SH-SY5Y (cell line): Measurements from ENCODE around the gene VAMP7.

Experiments used
- GATA2 ChIP-seq: IDR thresholded peaks from 2 replicates; pipeline ENCODE4 v1.6.1; 2011; ENCODE audit warnings: mild to moderate bottlenecking, low read depth, low read length
- GATA3 ChIP-seq: IDR thresholded peaks from 2 replicates; pipeline ENCODE4 v1.6.1; 2011; ENCODE audit warnings: low read depth, mild to moderate bottlenecking, low read length, moderate library complexity

Gene VAMP7

DNA sequence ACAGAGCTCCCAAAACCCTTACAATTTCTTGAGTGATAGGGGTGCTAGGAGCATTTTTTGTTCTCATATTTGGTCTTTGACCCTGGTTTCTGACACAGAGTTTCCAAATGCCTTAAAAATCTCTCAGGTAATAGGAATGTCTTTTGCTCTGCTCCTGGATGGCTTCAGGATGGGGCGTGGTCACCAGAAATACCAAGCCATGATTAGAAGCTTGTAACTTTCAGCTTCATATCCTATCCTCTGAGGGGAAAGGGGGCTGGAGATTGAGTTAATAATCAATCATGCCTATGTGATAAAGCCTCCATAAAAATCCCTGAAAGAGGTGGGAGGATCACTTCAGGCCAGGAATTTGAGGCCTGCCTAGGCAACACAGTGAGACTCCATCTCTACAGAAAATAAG lies 81.8 kb downstream of the VAMP7 start:
- TF ChIP-seq GATA2 (no peak), GATA3 (no peak)

DNA sequence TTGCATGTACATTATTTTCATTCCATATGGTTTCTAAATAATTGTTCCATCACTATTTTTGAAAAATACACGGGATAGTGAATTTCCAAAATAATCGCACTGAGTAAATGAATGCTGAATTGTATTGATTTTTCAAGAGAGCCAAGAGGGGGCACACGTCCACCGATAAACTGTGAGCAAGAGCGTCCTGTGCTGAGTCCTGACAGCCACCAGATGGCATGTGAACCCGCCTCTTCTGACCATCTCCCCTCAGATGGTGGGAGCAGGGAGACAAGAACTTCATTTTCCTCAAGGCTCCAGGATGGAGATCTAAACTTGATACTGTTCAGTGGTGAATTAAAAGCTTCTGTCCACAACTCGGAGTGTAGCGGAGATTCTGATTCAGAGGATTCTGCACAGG lies 85.7 kb downstream of the VAMP7 start:
- TF ChIP-seq GATA2 (no peak), GATA3 (no peak)

DNA sequence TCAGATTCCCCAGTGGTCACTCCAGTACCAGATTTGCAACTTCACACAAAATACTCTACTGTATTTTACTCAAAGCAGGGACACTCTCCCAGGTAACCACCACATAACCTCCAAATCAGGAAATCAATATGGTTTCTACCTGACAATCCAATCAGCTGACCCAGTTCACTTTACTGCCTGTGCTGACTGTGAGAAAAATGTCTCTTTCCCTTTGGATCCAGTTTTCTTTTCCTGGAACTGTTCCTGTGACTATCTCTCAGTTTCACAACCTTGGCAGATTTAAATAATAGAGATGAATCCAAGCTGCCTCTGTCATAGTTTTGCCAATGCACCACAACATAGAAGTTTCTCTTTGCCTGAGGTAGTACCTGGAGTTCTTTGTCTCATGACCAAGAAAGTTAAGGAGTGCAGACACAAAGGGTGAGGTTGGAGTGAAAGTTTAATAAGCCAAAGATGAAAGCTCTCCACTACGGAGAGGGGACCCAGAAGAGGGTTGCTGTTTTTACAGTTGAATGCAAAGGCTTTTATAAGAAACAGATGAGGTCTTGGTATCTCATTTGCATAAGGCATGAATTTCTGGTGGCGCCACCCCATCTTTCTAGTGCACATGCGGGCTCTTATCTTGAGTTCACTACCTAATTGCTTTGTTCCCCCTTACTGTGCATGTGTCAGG lies 86.6 kb downstream of the VAMP7 start:
- no peak for TF ChIP-seq GATA3
- TF ChIP-seq GATA2 = no peak

DNA sequence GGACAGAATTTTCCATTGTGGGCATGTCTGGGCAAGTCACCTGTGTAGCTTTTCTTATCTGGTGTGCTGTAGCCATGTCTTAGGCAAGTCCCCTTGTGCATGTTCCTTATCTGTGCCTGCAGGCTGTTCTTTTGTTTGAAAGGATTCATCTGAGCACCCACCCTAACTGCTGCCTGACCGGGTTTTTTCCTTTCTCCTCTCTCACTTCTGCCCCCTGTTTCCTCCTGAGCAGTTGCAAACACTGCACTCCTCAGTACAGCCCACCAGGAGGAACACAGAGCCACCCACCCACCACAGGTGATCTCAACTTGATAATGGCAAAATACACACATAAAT lies 87.1 kb downstream of the VAMP7 start:
- no peak for TF ChIP-seq GATA3
- no peak for TF ChIP-seq GATA2

DNA sequence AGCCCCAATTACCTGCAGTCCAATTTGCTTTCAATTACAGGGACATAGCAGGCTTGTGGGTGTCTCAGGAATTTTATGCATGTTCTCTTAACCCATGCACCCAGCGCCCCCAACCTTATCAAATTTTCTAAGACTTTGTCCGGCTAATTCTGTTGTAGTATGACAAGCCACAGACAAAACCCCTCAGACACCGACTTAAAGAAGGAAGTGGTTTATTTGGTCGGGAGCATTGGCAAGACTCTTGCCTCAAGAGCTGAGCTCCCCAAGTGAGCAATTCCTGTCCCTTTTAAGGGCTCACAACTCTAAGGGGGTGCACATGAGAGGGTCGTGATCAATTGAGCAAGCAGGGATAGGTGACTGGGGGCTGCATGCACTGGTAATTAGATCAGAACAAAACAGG lies 87.6 kb downstream of the VAMP7 start:
- TF ChIP-seq GATA3 (no peak), GATA2 (no peak)

DNA sequence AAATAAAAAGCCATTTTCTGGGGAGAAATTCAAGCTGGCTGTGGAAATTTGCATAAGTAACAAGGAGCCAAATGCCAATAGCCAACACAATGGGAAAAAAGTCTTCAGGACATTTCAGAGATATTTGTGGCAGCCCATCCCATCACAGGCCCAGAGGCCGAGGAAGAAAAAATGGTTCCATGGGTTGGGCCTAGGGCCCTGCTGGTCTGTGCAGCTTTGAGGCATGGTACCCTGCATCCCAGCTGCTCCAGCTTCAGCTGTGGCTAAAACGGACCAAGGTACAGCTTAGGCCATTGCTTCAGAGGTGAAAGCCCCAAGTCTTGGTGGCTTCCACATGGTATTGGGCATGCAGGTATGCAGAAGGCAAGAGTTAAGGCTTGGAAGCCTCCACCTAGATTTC lies 102.2 kb downstream of the VAMP7 start:
- TF ChIP-seq GATA2 (no peak), GATA3 (no peak)

DNA sequence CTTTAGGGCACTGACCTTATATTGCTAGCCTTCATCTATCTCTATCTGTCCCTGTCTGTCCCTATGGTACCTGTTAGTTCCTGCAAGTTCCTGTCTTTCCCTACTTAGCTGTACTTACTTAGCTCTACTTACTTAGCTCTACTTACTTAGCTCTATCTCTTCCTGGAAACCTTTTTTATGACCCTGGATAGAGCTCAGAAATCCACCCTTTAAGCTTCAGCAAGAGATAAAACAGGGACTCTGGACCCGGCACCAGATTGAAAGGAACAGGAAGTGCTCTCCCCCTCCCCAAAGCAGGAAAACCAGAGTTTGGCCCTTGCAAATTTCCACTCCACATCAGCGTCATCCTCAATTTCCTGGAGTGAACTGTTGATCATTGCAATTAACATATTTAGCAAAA lies 104.1 kb downstream of the VAMP7 start:
- TF ChIP-seq GATA2 (no peak), GATA3 (no peak)

DNA sequence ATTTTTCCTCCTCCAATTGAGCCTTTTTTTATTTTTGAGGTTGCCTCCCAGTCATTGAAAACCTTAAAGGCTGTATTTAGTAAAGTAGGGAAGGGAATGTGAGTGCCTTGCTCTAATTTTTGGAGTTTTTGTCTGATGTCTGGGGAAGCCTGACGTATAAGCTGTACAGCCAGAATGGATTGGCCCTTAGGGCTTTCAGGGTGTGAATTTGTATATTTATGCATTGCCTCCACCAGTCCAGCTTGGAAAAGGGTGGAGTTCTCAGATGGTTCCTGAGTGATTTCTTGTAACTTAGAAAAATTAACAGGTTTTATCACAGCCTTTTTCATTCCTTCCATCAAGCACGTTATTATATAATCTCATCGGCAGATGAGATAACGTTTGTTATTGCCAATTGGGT lies 107.7 kb downstream of the VAMP7 start:
- TF ChIP-seq GATA3 = no peak
- TF ChIP-seq GATA2 = no peak
